ENCODE measurements around the gene CEP55. TPM values are rescaled to one million over a fixed set of nuclear protein-coding genes. Genes with fewer than 3 reads are reported as not detected.

The CEP55 gene
- total and polyA plus RNA-seq, 4 donors: under 0.01 to 4.1 (median 0.46) TPM

GRCh38 chr10:93550606-93551005 lies 54.2 kb downstream of the CEP55 start:
- no peak for DNase-seq (ENCODE audit: low spot score)
- Histone ChIP-seq H3K4me3 (ENCODE audit: low read depth in 1 of 3, low read length in 3 of 3) (no peak overlapping the region), H3K27me3 (ENCODE audit: control insufficient read depth in 4 of 4, insufficient read depth in 4 of 4, low read length in 3 of 4) (no peaks in the 10 kb centered on the region), H3K9ac (ENCODE audit: low read depth in 1 of 2, low read length in 2 of 2) (no peak overlapping the region), H3K4me1 (ENCODE audit: control insufficient read depth in 4 of 4, insufficient read depth in 4 of 4, low read length in 3 of 4) (peaks cover 0 to 2% (median 0%) of the 10 kb centered on the region in 4 donors), H3K27ac (ENCODE audit: low read depth in 1 of 2, low read length in 2 of 2) (no peak overlapping the region), H3K9me3 (ENCODE audit: control insufficient read depth in 4 of 4, low read length in 3 of 4) (no peaks in the 10 kb centered on the region), H3K36me3 (ENCODE audit: control insufficient read depth in 4 of 4, insufficient read depth in 3 of 4, low read depth in 1 of 4, low read length in 3 of 4) (no peaks in the 10 kb centered on the region)
- TF ChIP-seq JUND (IDR thresholded peaks at IDR 0.05) (no peak), HNF4A (conservative IDR thresholded peaks at IDR 0.05) (no peak), EGR1 (IDR thresholded peaks at IDR 0.05; ENCODE audit: low read depth in 2 of 2) (no peak), FOXA2 (IDR thresholded peaks at IDR 0.05) (no peak), NR2F2 (IDR thresholded peaks at IDR 0.05) (no peak), YY1 (IDR thresholded peaks at IDR 0.05) (no peak), RXRA (IDR thresholded peaks at IDR 0.05) (no peak), CTCF (IDR thresholded peaks at IDR 0.05; ENCODE audit: low read depth, low read length, missing input control) (no peak), REST (IDR thresholded peaks at IDR 0.05) (no peak), HNF4G (IDR thresholded peaks at IDR 0.05) (no peak), RAD21 (IDR thresholded peaks at IDR 0.05) (no peak), GABPA (IDR thresholded peaks at IDR 0.05 in 1 of 2, conservative IDR thresholded peaks at IDR 0.05 in 1 of 2) (no peak)
- WGBS: 84% methylated on average over 4 of the region's 4 CpGs

- Histone ChIP-seq H3K36me3 (ENCODE audit: control insufficient read depth in 4 of 4, insufficient read depth in 3 of 4, low read depth in 1 of 4, low read length in 3 of 4) (no peaks in the 10 kb centered on the region), H3K4me1 (ENCODE audit: control insufficient read depth in 4 of 4, insufficient read depth in 4 of 4, low read length in 3 of 4) (peaks cover 0 to 2% (median 0%) of the 10 kb centered on the region in 4 donors), H3K9ac (ENCODE audit: low read depth in 1 of 2, low read length in 2 of 2) (no peak overlapping the region), H3K27ac (ENCODE audit: low read depth in 1 of 2, low read length in 2 of 2) (no peak overlapping the region), H3K9me3 (ENCODE audit: control insufficient read depth in 4 of 4, low read length in 3 of 4) (no peaks in the 10 kb centered on the region), H3K27me3 (ENCODE audit: control insufficient read depth in 4 of 4, insufficient read depth in 4 of 4, low read length in 3 of 4) (no peaks in the 10 kb centered on the region), H3K4me3 (ENCODE audit: low read depth in 1 of 3, low read length in 3 of 3) (no peak overlapping the region)
- no peak for DNase-seq (ENCODE audit: low spot score)
- WGBS: 95% methylated on average over 3 of the region's 3 CpGs
- no peak for TF ChIP-seq HNF4G (IDR thresholded peaks at IDR 0.05)
- TF ChIP-seq MAX (IDR thresholded peaks at IDR 0.05): no peak
- no peak for TF ChIP-seq RXRA (IDR thresholded peaks at IDR 0.05)
- TF ChIP-seq JUND (IDR thresholded peaks at IDR 0.05): no peak
- no peak for TF ChIP-seq TAF1 (conservative IDR thresholded peaks at IDR 0.05)
- TF ChIP-seq FOXA2 (IDR thresholded peaks at IDR 0.05): no peak
- TF ChIP-seq EGR1 (IDR thresholded peaks at IDR 0.05; ENCODE audit: low read depth in 2 of 2): no peak
- TF ChIP-seq RAD21 (IDR thresholded peaks at IDR 0.05): no peak
- TF ChIP-seq HNF4A (conservative IDR thresholded peaks at IDR 0.05): no peak
- no peak for TF ChIP-seq NR2F2 (IDR thresholded peaks at IDR 0.05)
- TF ChIP-seq CTCF (IDR thresholded peaks at IDR 0.05; ENCODE audit: low read depth, low read length, missing input control): no peak
- no peak for TF ChIP-seq YY1 (IDR thresholded peaks at IDR 0.05)
- no peak for TF ChIP-seq REST (IDR thresholded peaks at IDR 0.05)
- no peak for TF ChIP-seq GABPA (IDR thresholded peaks at IDR 0.05 in 1 of 2, conservative IDR thresholded peaks at IDR 0.05 in 1 of 2)
- TF ChIP-seq ZBTB33 (IDR thresholded peaks at IDR 0.05): no peak
- no peak for TF ChIP-seq SP1 (IDR thresholded peaks at IDR 0.05)
- TF ChIP-seq FOXA1 (IDR thresholded peaks at IDR 0.05): no peak
- TF ChIP-seq ATF3 (IDR thresholded peaks at IDR 0.05): no peak
Observed at GRCh38 chr10:93552780-93553179, 56.4 kb downstream of the CEP55 start.
